ENCODE measurements around the gene KRTAP5-10.
"Not testable (repeated sequence)": the region's sequence is repeated elsewhere in the genome, so short reads cannot be mapped to it uniquely, and the experiment has no call there.

DNA sequence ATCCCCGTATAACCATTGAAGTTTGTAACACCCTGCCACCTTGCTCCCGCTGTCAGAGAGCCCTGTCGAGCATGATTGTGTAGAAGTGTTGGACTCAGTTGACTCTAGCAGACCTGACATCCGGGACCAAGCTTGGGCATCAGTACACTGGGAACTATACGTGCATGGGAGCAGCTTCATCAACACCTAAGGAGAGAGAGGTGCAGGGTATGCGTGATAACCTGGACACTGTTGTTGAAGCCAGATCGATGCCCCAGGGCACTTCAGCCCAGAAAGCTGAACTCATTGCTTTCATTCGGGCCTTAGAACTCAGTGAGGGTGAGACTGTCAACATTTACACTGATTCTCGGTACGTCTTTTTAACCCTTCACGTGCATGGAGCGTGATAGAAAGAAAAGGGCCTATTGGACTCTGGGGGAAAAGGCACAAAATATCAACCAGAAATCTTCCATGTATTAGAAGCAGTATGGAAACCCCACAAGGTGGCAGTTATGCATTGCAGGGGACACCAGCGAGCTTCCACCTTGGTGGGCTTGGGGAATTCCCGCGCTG is 49.1 kb downstream of the KRTAP5-10 start:
- TF ChIP-seq POLR2A, POLR2AphosphoS5, TAF1 (IDR thresholded peaks at IDR 0.05; ENCODE audit: low read depth, low read length): not testable (repeated sequence)
